ENCODE results near the gene CLIP2.
"Not testable (repeated sequence)": the region's sequence is repeated elsewhere in the genome, so short reads cannot be mapped to it uniquely, and the experiment has no call there.

Gene CLIP2

GRCh38 chr7:74412056-74412455 lies 122.8 kb downstream of the CLIP2 start:
- no peak for DNase-seq (ENCODE audit: extremely low spot score)

GRCh38 chr7:74412603-74413002 lies 123.4 kb downstream of the CLIP2 start:
- ChIA-PET CTCF (interaction anchor here (0.6 to 1.2 kb wide), 3 partner anchors 12 to 331 kb away, joined by 3 to 9 read pairs (median 8); no protein-coding TSS in a partner anchor), POLR2A (no interaction called here)
- DNase-seq (ENCODE audit: extremely low spot score), result no peak
- TF ChIP-seq SP1 (IDR thresholded peaks at IDR 0.05) (no peak), HDGF (IDR thresholded peaks at IDR 0.05; ENCODE audit: borderline replicate concordance) (no peak)

More at GRCh38 chr7:74412056-74412455, 122.8 kb downstream of the CLIP2 start:
- POLR2A ChIA-PET, result no interaction called here
- no peak for TF ChIP-seq ARNT (IDR thresholded peaks at IDR 0.05)
- TF ChIP-seq FOXM1 (IDR thresholded peaks at IDR 0.05; ENCODE audit: borderline replicate concordance), result no peak
- no peak for TF ChIP-seq TARDBP (IDR thresholded peaks at IDR 0.05)
- TF ChIP-seq HDGF (IDR thresholded peaks at IDR 0.05; ENCODE audit: borderline replicate concordance), result no peak
- no peak for TF ChIP-seq SUZ12 (IDR thresholded peaks at IDR 0.05)
- no peak for TF ChIP-seq PKNOX1 (IDR thresholded peaks at IDR 0.05)
- TF ChIP-seq SP1 (IDR thresholded peaks at IDR 0.05), result no peak
- no peak for TF ChIP-seq CTBP1 (IDR thresholded peaks at IDR 0.05; ENCODE audit: borderline replicate concordance)
- TF ChIP-seq L3MBTL2 (conservative IDR thresholded peaks at IDR 0.05), result no peak
- no peak for TF ChIP-seq FOXA1 (IDR thresholded peaks at IDR 0.05)
- CTCF ChIA-PET, result interaction anchor here (0.6 kb wide), 1 partner anchor 330 kb away, joined by 8 read pairs; no protein-coding TSS in a partner anchor

- DNase-seq (ENCODE audit: extremely low spot score); POLR2A ChIA-PET; CTCF ChIA-PET: not testable (repeated sequence)
Measured at GRCh38 chr7:74414595-74415333, 125.6 kb downstream of the CLIP2 start.

GRCh38 chr7:74417419-74417971 lies 128.3 kb downstream of the CLIP2 start:
- ChIA-PET POLR2A (no interaction called here), CTCF (interaction anchor here (0.6 to 1.3 kb wide), 3 partner anchors 16 to 149 kb away, joined by 3 to 7 read pairs (median 5); no protein-coding TSS in a partner anchor)
- TF ChIP-seq ZNF384 (IDR thresholded peaks at IDR 0.05) (no peak), NFRKB (IDR thresholded peaks at IDR 0.05) (no peak)
- peak; percentile 89 for DNase-seq (ENCODE audit: extremely low spot score)

GRCh38 chr7:74418076-74418475 lies 128.9 kb downstream of the CLIP2 start:
- CTCF ChIA-PET, result interaction anchor here (0.6 to 1.3 kb wide), 3 partner anchors 17 to 149 kb away, joined by 3 to 7 read pairs (median 5); no protein-coding TSS in a partner anchor
- TF ChIP-seq ARNT (IDR thresholded peaks at IDR 0.05) (no peak), LEF1 (IDR thresholded peaks at IDR 0.05; ENCODE audit: borderline replicate concordance) (no peak), PKNOX1 (IDR thresholded peaks at IDR 0.05) (no peak), FOXM1 (IDR thresholded peaks at IDR 0.05; ENCODE audit: borderline replicate concordance) (no peak), FOXK2 (IDR thresholded peaks at IDR 0.05) (no peak), L3MBTL2 (conservative IDR thresholded peaks at IDR 0.05) (no peak), BHLHE40 (IDR thresholded peaks at IDR 0.05; ENCODE audit: borderline replicate concordance) (no peak), FOXA1 (IDR thresholded peaks at IDR 0.05) (no peak), TARDBP (IDR thresholded peaks at IDR 0.05) (no peak), ZNF384 (IDR thresholded peaks at IDR 0.05) (no peak), SUZ12 (IDR thresholded peaks at IDR 0.05) (no peak), CTBP1 (IDR thresholded peaks at IDR 0.05; ENCODE audit: borderline replicate concordance) (no peak), NFRKB (IDR thresholded peaks at IDR 0.05) (no peak), SP1 (IDR thresholded peaks at IDR 0.05) (no peak)
- POLR2A ChIA-PET, result no interaction called here

GRCh38 chr7:74418538-74418937 lies 129.3 kb downstream of the CLIP2 start:
- CTCF ChIA-PET, result no interaction called here
- POLR2A ChIA-PET, result no interaction called here
- 0 out of 2 replicates have a peak, but pooled peaks have one; percentile 14 for TF ChIP-seq ELF4 (IDR thresholded peaks at IDR 0.05)
- no peak for TF ChIP-seq CTBP1 (IDR thresholded peaks at IDR 0.05; ENCODE audit: borderline replicate concordance)
- TF ChIP-seq NFRKB (IDR thresholded peaks at IDR 0.05), result no peak
- no peak for TF ChIP-seq FOXM1 (IDR thresholded peaks at IDR 0.05; ENCODE audit: borderline replicate concordance)
- TF ChIP-seq ZNF384 (IDR thresholded peaks at IDR 0.05), result 0 out of 2 replicates have a peak, but pooled peaks have one; percentile 12
- TF ChIP-seq BHLHE40 (IDR thresholded peaks at IDR 0.05; ENCODE audit: borderline replicate concordance), result no peak
- no peak for DNase-seq (ENCODE audit: extremely low spot score)

More at GRCh38 chr7:74418076-74418475, 128.9 kb downstream of the CLIP2 start:
- DNase-seq (ENCODE audit: extremely low spot score), result no peak

- CTCF ChIA-PET; POLR2A ChIA-PET; DNase-seq (ENCODE audit: extremely low spot score): not testable (repeated sequence)
Measured at GRCh38 chr7:74419232-74419631, 130.0 kb downstream of the CLIP2 start.

- TF ChIP-seq L3MBTL2 (conservative IDR thresholded peaks at IDR 0.05), result no peak
- no peak for TF ChIP-seq SP1 (IDR thresholded peaks at IDR 0.05)
- no peak for TF ChIP-seq CTBP1 (IDR thresholded peaks at IDR 0.05; ENCODE audit: borderline replicate concordance)
- no peak for TF ChIP-seq LEF1 (IDR thresholded peaks at IDR 0.05; ENCODE audit: borderline replicate concordance)
- TF ChIP-seq FOXA1 (IDR thresholded peaks at IDR 0.05), result no peak
- no peak for TF ChIP-seq FOXM1 (IDR thresholded peaks at IDR 0.05; ENCODE audit: borderline replicate concordance)
- no peak for TF ChIP-seq PKNOX1 (IDR thresholded peaks at IDR 0.05)
- TF ChIP-seq SUZ12 (IDR thresholded peaks at IDR 0.05), result no peak
- no peak for TF ChIP-seq ZNF384 (IDR thresholded peaks at IDR 0.05)
- TF ChIP-seq ELF4 (IDR thresholded peaks at IDR 0.05), result no peak
- no peak for TF ChIP-seq ARNT (IDR thresholded peaks at IDR 0.05)
- TF ChIP-seq NFRKB (IDR thresholded peaks at IDR 0.05), result no peak
- ChIA-PET CTCF (no interaction called here), POLR2A (no interaction called here)
- no peak for DNase-seq (ENCODE audit: extremely low spot score)
Measured at GRCh38 chr7:74420006-74420405, 130.8 kb downstream of the CLIP2 start.

Measured in HEK293T (cell line).